ENCODE measurements around the gene EXPH5. TPM values are rescaled to one million over a fixed set of nuclear protein-coding genes. Genes with fewer than 3 reads are reported as not detected.
A peak's percentile ranks its signal among the peaks of the same experiment; 100 is the strongest.
"Not testable (repeated sequence)": the region's sequence is repeated elsewhere in the genome, so short reads cannot be mapped to it uniquely, and the experiment has no call there.

Gene EXPH5, protein sequence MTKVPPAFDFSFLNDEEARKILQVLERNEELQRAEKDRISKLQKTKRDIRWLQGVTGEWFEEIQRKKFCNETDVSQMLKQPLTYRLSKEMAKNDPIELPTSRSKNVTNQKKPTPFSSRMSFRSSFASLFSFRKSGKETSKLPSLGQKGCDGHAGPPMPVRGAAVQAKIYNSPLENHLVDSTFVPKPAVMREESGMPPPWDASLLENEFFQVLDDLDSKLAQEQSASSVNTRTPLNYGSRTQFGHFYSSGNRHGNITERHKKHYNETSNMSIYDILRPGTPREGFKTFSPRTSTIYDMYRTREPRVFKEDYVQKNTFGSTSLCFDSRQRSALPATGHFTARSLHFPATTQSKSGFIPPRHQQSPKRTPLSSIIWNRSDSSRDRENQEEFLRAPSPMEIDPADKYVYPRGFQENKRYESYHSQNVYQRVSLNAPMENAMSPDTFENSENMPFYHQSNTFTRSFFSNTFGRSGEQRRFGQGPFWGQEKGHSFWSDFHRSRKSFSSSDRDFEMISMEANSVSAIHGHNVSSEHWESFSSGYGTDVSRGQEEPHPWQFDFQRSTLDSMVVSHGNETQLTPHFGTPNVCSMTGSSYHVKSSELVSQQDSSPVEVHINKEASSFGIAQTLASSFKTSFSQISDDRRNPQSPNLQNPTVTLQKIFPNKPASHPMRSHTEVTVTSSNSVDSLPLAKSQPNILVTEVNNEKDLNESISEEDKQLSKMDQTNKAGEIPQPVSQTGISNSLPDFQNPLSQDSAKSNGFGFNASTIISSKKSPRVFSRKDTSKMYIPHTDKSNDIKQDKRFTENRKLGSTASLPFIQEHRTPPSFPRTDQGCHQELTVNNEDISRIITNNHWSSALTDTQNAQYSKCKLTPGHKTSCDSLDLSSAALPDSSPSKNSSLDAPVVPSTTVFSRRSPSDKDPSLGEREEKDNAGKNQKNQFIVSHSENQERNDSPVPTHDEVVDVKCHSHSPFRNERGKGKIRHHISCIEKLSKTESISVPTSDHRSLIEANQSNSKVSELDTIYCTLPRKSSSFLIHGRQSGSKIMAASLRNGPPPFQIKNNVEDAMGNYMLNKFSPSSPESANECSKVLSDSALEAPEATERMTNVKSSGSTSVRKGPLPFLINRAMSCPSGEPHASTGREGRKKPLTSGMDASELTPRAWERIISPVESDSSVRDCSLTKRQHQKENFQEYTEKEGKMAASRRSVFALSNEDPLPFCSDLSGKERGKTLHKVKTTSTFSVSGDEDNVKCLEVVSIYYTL (N-terminal part only)
- polyA plus RNA-seq (ENCODE audit: insufficient read length) = 0.43 TPM

DNA sequence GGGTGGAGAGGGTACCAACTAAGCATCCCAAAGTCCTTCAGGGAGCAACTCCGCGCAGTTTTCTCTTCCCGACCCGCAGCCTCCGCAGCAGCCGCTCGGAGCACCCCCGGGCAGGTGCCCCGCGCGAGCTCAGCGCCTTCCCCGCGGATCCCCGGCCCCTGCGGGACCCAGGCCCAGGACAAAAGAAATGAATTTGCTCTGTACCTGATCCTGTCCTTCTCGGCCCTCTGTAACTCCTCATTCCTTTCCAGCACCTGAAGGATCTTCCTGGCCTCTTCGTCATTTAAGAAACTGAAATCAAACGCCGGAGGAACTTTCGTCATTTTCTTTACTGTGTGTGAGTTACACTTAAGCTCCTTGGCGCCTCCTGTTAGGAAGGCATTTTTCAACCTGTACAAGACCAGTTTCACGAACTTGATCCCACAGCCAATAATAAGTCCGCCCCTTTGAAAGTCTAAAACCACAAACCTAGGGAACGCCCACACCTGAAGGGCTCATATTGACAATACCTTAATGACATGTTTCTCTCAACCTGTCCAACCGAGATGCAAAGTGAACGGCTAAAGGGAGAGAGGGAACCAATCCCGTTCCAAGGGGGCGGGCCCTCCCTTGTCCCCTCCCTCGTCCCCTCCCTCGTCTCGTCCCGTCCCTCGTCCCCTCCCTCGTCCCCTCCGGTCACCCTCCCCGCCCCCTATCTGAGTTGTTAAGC, at the start of gene EXPH5:
TSS of gene EXPH5 (minus strand) at position 555 of the 709 bp plus-strand sequence. CDS start at position 323, 232 bp downstream.
- peak; percentile 22 for DNase-seq (ENCODE audit: low read depth)

GRCh38 chr11:108641752-108642151, 48.2 kb upstream of the EXPH5 start:
- DNase-seq (ENCODE audit: low read depth) = not testable (repeated sequence)

GRCh38 chr11:108639146-108639545, 45.6 kb upstream of the EXPH5 start:
- DNase-seq (ENCODE audit: low read depth) = no peak

DNA sequence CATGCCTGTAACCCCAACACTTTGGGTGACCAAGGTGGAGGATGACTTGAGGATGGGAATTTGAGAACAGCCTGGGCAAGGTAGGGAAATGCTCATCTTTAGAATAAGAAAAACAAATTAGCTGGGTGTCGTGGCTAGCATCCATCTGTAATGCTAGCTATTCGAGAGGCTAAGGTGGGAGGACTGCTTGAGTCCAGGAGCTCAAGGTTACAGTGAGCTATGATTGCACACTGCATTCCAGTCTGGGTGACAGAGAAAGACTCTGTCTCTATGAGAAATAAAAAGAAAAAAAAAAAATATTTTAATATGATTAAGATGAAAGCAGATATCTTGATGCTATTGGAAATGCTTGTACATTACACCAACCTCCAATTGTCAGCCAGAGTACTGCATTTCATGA, 42.7 kb upstream of the EXPH5 start:
- no peak for DNase-seq (ENCODE audit: low read depth)

GRCh38 chr11:108635106-108635505, 41.5 kb upstream of the EXPH5 start:
- no peak for DNase-seq (ENCODE audit: low read depth)

DNA sequence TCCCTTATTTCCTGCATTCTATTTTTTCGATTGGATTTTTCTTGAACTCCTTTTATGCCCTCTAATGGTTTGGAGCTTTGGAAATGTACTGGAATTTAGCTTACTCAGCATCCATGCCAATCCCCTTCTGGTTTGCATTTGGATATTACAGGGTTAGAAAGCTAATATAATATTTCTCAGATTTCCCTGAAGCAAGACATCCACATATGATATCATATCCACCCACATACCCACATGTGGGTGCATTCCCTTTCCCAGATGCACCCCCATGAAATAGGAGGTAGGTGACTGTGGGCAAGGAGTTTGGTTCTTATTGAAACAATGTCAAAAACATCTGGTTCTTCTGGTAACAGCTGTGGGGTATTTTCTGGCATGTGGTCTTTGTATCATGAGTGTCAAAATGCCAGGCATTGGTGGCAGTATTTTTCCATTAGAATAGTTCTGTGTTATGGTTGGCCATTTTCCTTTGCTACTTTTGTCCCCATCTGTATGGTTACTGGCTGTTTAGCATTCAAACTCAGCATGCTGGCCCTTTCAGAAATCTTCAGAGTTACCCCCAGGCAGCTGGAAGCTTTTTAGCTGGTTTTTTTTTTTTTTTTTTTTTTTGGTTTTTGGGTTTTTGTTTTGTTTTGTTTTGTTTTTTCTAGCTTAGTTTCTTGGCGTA, 38.6 kb upstream of the EXPH5 start:
- no peak for DNase-seq (ENCODE audit: low read depth)

GRCh38 chr11:108629274-108629673, 35.7 kb upstream of the EXPH5 start:
- no peak for DNase-seq (ENCODE audit: low read depth)

- no peak for DNase-seq (ENCODE audit: low read depth)
Observed at GRCh38 chr11:108628812-108629211, 35.2 kb upstream of the EXPH5 start.

- DNase-seq (ENCODE audit: low read depth) = no peak
Observed at GRCh38 chr11:108628326-108628725, 34.8 kb upstream of the EXPH5 start.

GRCh38 chr11:108624196-108624925, 30.8 kb upstream of the EXPH5 start:
- DNase-seq (ENCODE audit: low read depth) = no peak

DNA sequence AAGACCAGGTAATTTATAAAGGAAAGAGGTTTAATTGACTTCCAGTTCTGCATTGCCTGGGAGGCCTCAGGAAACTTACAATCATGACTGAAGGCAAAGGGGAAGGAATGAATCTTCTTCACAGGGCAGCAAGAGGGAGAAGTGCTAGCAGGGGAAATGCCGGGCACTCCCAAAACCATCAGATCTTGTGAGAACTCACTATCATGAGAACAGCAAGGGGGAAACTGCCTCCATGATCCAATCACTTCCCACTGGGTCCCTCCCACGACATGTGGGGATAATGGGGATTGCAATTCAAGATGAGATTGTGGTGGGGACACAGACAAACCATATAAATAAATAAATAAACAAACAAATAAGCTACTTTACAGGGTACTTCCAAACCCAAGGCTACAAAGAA, 28.8 kb upstream of the EXPH5 start:
- DNase-seq (ENCODE audit: low read depth) = no peak

GRCh38 chr11:108620958-108621772, 27.6 kb upstream of the EXPH5 start:
- no peak for DNase-seq (ENCODE audit: low read depth)

DNA sequence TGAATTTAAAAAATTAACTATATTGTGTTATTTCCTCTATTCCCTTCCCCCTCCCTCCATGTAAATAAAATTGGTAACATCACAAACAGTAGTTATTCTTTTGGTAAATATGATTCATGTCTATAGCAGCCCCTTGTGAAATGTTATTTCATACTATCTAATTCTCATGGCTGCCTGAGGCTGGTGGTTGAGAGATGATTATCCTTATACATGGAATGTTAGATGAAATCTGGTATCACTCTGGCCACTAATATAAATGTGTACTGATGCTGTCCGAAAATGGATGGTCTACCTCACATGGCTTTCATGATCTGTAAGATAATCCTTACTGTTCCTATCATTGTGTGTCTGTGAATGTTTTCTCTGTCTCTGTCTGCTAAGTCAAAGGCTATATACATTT, 25.0 kb upstream of the EXPH5 start:
- no peak for DNase-seq (ENCODE audit: low read depth)

DNA sequence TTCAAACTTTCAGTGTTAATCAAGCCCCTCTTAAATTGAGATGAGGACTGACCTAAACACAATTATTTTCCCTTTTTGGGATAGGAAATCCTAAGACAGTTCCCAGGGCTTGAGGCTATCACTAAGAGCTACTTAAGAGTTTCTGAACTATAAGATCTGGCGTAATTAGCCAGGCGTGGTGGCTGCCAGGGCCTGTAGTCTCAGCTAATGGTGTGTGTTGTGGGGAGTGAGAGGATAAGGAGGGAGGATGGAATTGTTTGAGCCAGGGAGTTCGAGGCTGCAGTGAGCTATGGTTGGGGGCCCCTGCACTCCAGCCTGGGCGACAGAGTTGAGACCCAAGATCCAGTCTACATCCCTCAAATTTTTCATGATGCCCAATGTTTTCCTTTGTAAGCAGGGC, 23.5 kb upstream of the EXPH5 start:
- no peak for DNase-seq (ENCODE audit: low read depth)

- DNase-seq (ENCODE audit: low read depth) = no peak
Observed at GRCh38 chr11:108616549-108616948, 23.0 kb upstream of the EXPH5 start.

DNA sequence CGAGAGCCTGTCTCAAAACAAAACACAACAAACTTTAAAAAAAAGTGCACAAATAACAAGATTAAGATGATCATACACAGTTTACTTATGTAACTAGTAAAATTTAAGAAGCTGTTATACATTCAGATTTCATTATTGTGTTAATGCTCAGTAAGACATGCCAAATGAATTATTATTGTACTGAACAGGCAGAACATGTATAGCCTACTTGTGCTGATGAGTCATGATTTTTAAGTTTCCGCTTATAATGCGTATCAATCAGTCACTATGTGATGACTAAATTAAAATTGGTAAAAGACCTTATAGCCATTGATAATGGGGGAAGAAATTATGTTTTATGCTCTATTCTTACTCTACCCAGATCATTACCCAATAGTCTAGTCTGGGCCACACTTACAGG, 20.5 kb upstream of the EXPH5 start:
- no peak for DNase-seq (ENCODE audit: low read depth)

DNA sequence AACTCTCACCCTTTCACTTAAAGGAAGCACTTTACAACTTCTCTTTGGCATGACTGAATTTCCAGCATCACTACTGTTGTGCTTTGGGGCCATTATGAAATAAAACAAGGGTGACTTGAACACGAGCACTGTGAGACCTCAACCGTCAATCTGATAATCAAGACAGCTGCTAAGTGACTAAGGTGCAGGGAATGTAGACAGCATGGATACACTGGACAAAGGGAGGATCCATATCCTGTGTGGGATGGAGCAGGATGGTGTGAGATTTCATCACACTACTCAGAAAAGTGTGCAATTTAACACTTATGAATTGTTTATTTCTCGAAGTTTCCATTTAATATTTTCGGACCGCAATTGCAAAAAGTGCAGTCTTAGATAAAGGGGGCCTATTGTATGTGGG, 16.1 kb upstream of the EXPH5 start:
- no peak for DNase-seq (ENCODE audit: low read depth)

- DNase-seq (ENCODE audit: low read depth) = no peak
Observed at GRCh38 chr11:108608548-108608947, 15.0 kb upstream of the EXPH5 start.

DNA sequence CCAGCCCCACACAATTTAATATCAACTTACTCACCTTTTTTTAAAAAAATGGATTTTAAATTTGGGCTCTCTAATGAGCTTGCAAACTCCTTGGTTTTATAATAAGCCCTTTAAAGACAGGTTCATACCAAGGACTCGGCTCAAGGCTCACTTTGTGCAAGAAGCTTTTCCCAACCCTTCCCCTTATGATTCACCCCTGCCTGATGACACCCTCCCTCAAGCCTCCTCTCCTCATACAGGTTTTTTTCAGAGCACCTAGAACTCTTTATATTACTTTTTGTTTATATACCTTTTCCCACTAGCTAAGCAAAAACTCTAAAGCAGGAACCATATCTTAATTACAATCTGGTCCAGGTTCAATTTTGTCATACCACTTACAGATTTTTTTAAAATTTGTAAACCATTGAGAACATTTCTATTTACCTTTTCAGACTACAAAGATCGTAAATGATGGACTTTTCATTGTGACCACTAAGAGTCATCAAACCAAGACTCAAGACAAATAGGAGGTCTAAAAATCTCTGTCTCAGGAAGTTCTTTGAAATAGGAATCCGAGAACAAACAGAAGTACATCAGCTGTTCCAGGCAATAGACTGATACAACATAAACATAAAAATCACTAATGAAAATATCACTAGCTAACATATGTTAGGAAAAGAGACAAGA, 13.1 kb upstream of the EXPH5 start:
- no peak for DNase-seq (ENCODE audit: low read depth)
